Transverse colon (tissue), 4 donors: ENCODE results near the gene LMX1A. TPM values are rescaled to one million over a fixed set of nuclear protein-coding genes. Genes with fewer than 3 reads are reported as not detected.

ENCODE experiments used
- DNase-seq: peaks from one replicate; pipeline ENCODE4 v3.0.0-alpha.2; 2019
- H3K27ac ChIP-seq, 4 donors: fragments of 200-600 bp; sonication (generic); 2 replicates each; pipeline ENCODE4 v1.5.1; 2016 to 2018; ENCODE audit warnings: inconsistent platforms in 4 of 4
- H3K27me3 ChIP-seq: fragments of 200-600 bp; sonication (generic); 2 replicates; pipeline ENCODE4 v1.5.1; 2017; ENCODE audit warnings: inconsistent platforms
- H3K36me3 ChIP-seq, 4 donors: fragments of 200-600 bp; sonication (generic); 2 replicates each; pipeline ENCODE4 v1.5.1; 2017 to 2019; ENCODE audit warnings: inconsistent platforms in 4 of 4
- H3K4me1 ChIP-seq, 4 donors: fragments of 200-600 bp; sonication (generic); 2 replicates each; pipeline ENCODE4 v1.5.1; 2017 to 2020; ENCODE audit warnings: inconsistent platforms in 4 of 4
- H3K4me3 ChIP-seq, 4 donors: fragments of 200-600 bp; sonication (generic); 1 replicate in 1 of 4; 2 replicates in 3 of 4; pipeline versions ENCODE4 v1.5.1 to v1.6.1; 2017 to 2019; ENCODE audit warnings: inconsistent platforms in 4 of 4
- H3K9me3 ChIP-seq, 2 donors: fragments of 200-600 bp; sonication (generic); 2 replicates each; pipeline ENCODE4 v1.5.1; 2017 to 2019; ENCODE audit warnings: inconsistent platforms in 2 of 2
- EP300 ChIP-seq: sonication (generic); formaldehyde crosslinking; IDR thresholded peaks from one replicate; pipeline ENCODE4 v1.6.1; 2017; ENCODE audit warnings: antibody characterized with exemption, low read depth
- POLR2A ChIP-seq: fragments of 450-650 bp; IDR thresholded peaks from one replicate; pipeline ENCODE4 v1.6.1; 2016; ENCODE audit warnings: antibody characterized with exemption, mild to moderate bottlenecking, moderate library complexity
- POLR2AphosphoS5 ChIP-seq, 3 donors: sonication (generic); formaldehyde crosslinking; IDR thresholded peaks; one replicate each; pipeline ENCODE4 v1.6.1; 2016; ENCODE audit warnings: antibody characterized with exemption in 3 of 3
- WGBS, 2 donors: methylation state at CpG; one replicate each; pipeline ENCODE4 v1.1.5; 2018; ENCODE audit warnings: low coverage in 1 of 2; 5-methylcytosine and 5-hydroxymethylcytosine counted together
- in situ Hi-C, 4 donors: fragments of 200-750 bp; cut with MboI; loops; one replicate each; pipeline versions ENCODE4 v1.15.0 to v1.15.1; 2017; ENCODE audit warnings: low sequenced_read_pairs in 3 of 4, low pct_ligation_motif_present in 1 of 4, low pct_unique_long_range_greater_than_20kb in 1 of 4
- intact Hi-C: fragments of 100-400 bp; cut with DNase I; formaldehyde crosslinking; loops from one replicate; pipeline ENCODE4 v1.15.1; 2023; ENCODE audit warnings: low total_unique reads
- total RNA-seq, 4 donors: library from RNA; depleted of rRNA; stranded (reverse); fragments of >200 nt; gene quantifications; one replicate each; pipeline ENCODE4 v1.1.0, GENCODE V29; 2016
- TF ChIP-seq, protein P1 (sequence below), 5 experiments: fragments of 200-600 bp in 3 of 5; fragments of 450-650 bp in 2 of 5; sonication (generic) in 3 of 5; IDR thresholded peaks; 1 replicate in 2 of 5; 2 replicates in 3 of 5; pipeline ENCODE4 v1.5.1; 2016 to 2017; ENCODE audit warnings: antibody characterized with exemption in 5 of 5, inconsistent platforms in 3 of 5, mild to moderate bottlenecking in 2 of 5, moderate library complexity in 1 of 5

Gene LMX1A
- total RNA-seq, 4 donors from 2014 or later, result 0.41 to 0.79 TPM; not detected in 2

- Histone ChIP-seq H3K9me3 (no peaks in the 10 kb centered on the region), H3K27me3 (no peaks in the 10 kb centered on the region), H3K4me3 (no peak overlapping the region), H3K36me3 (no peaks in the 10 kb centered on the region), H3K4me1 (peaks cover 0 to 23% (median 11%) of the 10 kb centered on the region in 4 donors), H3K27ac (no peak overlapping the region)
- intact Hi-C loops, result no loop called here
- TF ChIP-seq, protein P1, sequence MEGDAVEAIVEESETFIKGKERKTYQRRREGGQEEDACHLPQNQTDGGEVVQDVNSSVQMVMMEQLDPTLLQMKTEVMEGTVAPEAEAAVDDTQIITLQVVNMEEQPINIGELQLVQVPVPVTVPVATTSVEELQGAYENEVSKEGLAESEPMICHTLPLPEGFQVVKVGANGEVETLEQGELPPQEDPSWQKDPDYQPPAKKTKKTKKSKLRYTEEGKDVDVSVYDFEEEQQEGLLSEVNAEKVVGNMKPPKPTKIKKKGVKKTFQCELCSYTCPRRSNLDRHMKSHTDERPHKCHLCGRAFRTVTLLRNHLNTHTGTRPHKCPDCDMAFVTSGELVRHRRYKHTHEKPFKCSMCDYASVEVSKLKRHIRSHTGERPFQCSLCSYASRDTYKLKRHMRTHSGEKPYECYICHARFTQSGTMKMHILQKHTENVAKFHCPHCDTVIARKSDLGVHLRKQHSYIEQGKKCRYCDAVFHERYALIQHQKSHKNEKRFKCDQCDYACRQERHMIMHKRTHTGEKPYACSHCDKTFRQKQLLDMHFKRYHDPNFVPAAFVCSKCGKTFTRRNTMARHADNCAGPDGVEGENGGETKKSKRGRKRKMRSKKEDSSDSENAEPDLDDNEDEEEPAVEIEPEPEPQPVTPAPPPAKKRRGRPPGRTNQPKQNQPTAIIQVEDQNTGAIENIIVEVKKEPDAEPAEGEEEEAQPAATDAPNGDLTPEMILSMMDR (IDR thresholded peaks at IDR 0.05), result no peak
- no peak for TF ChIP-seq EP300
- no peak for TF ChIP-seq POLR2AphosphoS5 (IDR thresholded peaks at IDR 0.05)
- TF ChIP-seq POLR2A, result no peak
- WGBS, 2 donors, result 74 to 82% methylated on average over 6 to 7 of the region's 7 CpGs
- in situ Hi-C loops, result no loop called here
- DNase-seq, result no peak
These were observed 66.4 kb downstream of the LMX1A start for GRCh38 chr1:165290148-165290547.

- H3K9me3 ChIP-seq, result no peaks in the 10 kb centered on the region
- WGBS, 2 donors, result 84 to 100% methylated on average over 1 to 3 of the region's 3 CpGs
- no peak overlapping the region for H3K27ac ChIP-seq
- peaks cover 0 to 23% (median 11%) of the 10 kb centered on the region in 4 donors for H3K4me1 ChIP-seq
- DNase-seq, result no peak
- no peaks in the 10 kb centered on the region for H3K27me3 ChIP-seq
- intact Hi-C loops (no loop called here), in situ Hi-C loops (no loop called here)
- TF ChIP-seq POLR2AphosphoS5 (IDR thresholded peaks at IDR 0.05) (no peak), EP300 (no peak), POLR2A (no peak)
- TF ChIP-seq, protein P1 (IDR thresholded peaks at IDR 0.05), result no peak
- H3K36me3 ChIP-seq, result no peaks in the 10 kb centered on the region
- no peak overlapping the region for H3K4me3 ChIP-seq
These were observed 67.0 kb downstream of the LMX1A start for GRCh38 chr1:165289556-165289955.

DNA sequence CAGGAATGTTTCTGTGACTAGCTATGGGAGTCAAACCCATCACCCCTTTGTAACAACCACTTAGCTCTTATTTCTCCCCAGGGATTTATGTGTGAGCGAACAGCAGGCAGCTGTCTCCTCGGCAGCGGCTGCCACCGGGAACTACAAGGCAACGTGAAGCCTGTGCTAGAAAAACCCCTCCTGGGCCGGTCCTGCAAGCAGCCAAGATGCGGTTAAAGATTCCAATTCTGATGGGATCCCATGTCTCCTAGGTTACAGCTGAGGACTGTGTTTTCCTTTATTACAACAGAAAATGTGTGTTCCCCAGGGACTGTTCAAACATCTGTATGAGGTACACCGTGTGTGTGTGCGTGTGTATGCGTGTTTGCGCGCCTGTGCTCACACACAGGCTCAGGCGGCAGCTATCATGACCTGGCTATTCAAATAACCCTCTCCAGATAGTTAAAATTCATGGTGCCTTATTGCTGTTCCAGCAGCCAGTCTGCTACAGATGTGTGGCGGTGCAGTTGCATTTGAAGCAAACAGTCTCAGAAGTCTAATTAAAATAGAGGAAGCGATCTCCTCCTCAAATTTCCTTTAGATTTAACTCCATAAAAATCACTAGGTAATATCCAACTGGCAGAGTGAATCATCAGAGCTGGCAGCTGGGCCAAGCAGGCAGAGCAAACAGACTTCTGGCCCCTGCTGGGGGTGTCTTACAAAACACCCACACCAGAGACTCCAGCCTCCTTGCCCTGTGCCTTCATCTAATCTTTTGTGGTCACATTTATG lies 68.0 kb downstream of the LMX1A start:
- H3K9me3 ChIP-seq, result no peaks in the 10 kb centered on the region
- in situ Hi-C loops (no loop called here), intact Hi-C loops (no loop called here)
- peak overlapping the region in 3 of 4 donors; percentile 2 to 41 (median 31) for H3K27ac ChIP-seq
- no peaks in the 10 kb centered on the region for H3K27me3 ChIP-seq
- TF ChIP-seq, protein P1 (IDR thresholded peaks at IDR 0.05), result no peak
- TF ChIP-seq POLR2A, result no peak
- no peak for TF ChIP-seq POLR2AphosphoS5 (IDR thresholded peaks at IDR 0.05)
- no peaks in the 10 kb centered on the region for H3K36me3 ChIP-seq
- no peak overlapping the region for H3K4me3 ChIP-seq
- WGBS, 2 donors, result 34% methylated on average over 15 of the region's 15 CpGs; no CpG with 5 or more reads in 1 of the 2 donors
- DNase-seq, result peak; percentile 38
- peaks cover 0 to 23% (median 11%) of the 10 kb centered on the region in 4 donors for H3K4me1 ChIP-seq

GRCh38 chr1:165287781-165288180 lies 68.7 kb downstream of the LMX1A start:
- TF ChIP-seq POLR2A (no peak), POLR2AphosphoS5 (IDR thresholded peaks at IDR 0.05) (no peak), EP300 (no peak)
- TF ChIP-seq, protein P1 (IDR thresholded peaks at IDR 0.05), result no peak
- Histone ChIP-seq H3K27ac (peak overlapping the region in 1 of 4 donors; percentile 41), H3K27me3 (peaks cover 3% of the 10 kb centered on the region), H3K36me3 (no peaks in the 10 kb centered on the region), H3K4me3 (no peak overlapping the region), H3K4me1 (peaks cover 0 to 23% (median 11%) of the 10 kb centered on the region in 4 donors), H3K9me3 (no peaks in the 10 kb centered on the region)
- intact Hi-C loops (no loop called here), in situ Hi-C loops (no loop called here)
- DNase-seq, result no peak
- 28 to 33% methylated on average over 2 to 4 of the region's 4 CpGs for WGBS, 2 donors
